OCI-LY7 (cell line): Measurements from ENCODE around the gene KRTAP4-1.

Source experiments
- CTCF ChIP-seq: fragments of 200-600 bp; sonication (generic); conservative IDR thresholded peaks from 2 replicates; pipeline ENCODE4 v1.5.1; 2014; ENCODE audit warnings: mild to moderate bottlenecking, antibody characterized with exemption, low read length, moderate library complexity, mixed read lengths
- EZH2phosphoT487 ChIP-seq: fragments of 200-600 bp; sonication (generic); IDR thresholded peaks from 2 replicates; pipeline ENCODE4 v1.6.1; 2018; ENCODE audit warnings: low read depth, borderline replicate concordance, mild to moderate bottlenecking, mixed run types, antibody characterized with exemption, low read length, moderate library complexity, mixed read lengths

DNA sequence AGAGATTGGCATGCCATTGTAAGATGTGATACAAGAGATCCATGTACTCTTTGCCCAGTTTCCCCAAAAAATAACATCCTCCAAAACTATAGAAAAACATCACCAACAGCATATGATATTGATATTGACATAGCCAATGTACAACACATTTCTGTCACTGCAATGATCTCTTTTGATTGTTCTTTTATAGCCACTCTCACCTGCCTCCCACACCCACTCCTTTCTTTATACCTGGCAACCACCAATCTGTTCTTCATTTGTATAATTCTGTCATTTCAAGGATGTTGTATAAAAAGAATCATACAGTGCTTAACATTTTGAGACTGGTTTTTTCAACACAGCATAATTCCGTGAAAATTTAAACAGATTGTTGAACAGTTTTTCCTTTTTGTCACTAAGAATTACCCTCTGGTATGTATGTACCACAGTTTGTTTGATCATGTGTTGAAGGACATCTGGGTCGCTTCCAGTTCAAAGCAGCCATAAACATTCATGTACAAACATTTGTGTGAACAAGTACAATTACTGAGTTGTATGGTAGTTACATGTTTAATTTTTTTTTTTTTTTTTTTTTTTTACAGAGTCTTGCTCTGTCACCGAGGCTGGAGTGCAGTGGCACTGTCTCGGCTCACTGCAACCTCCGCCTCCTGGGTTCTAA is 14.8 kb upstream of the KRTAP4-1 start:
- TF ChIP-seq CTCF (no peak), EZH2phosphoT487 (no peak)
